PC-3 (cell line): ENCODE data around the gene CEACAM21. TPM values are rescaled to one million over a fixed set of nuclear protein-coding genes. Genes with fewer than 3 reads are reported as not detected.

Experiments used
- ATAC-seq: fragments of 200-7000 bp; cut with Tn5 transposase; 2 replicates; pipeline ENCODE4 v1.9.1; 2020; ENCODE audit warnings: mild to moderate bottlenecking, moderate library complexity
- BruUV-seq: library from RNA; stranded (reverse); fragments of 400-500 nt; replicated peaks from 2 replicates; lab custom pipeline; 2021; lab: Mats Ljungman, UMichigan
- CTCF ChIA-PET: fragments of 300-600 bp; sonication (Branson Sonifier 250); formaldehyde crosslinking; loops from one replicate; lab custom pipeline; 2022; ENCODE audit warnings: antibody characterized with exemption; lab: Charles Lee
- POLR2A ChIA-PET: fragments of 300-600 bp; sonication (Branson Sonifier 250); formaldehyde crosslinking; loops from one replicate; lab custom pipeline; 2022; ENCODE audit warnings: antibody characterized with exemption; ENCODE audit not compliant: unreplicated experiment; lab: Charles Lee
- DNase-seq: peaks from one replicate; pipeline ENCODE4 v3.0.0-alpha.2; 2015
- H2AFZ ChIP-seq: fragments of 300-600 bp; sonication (generic); 2 replicates; pipeline ENCODE4 v1.6.0; 2016; ENCODE audit warnings: antibody characterized with exemption, low read length
- H3F3A ChIP-seq: fragments of 300-600 bp; sonication (generic); one replicate; pipeline ENCODE4 v1.6.0; 2017; ENCODE audit warnings: antibody characterized with exemption, low read length, control low read depth, mild to moderate bottlenecking; ENCODE audit not compliant: unreplicated experiment
- H3K27ac ChIP-seq: fragments of 300-600 bp; sonication (generic); 2 replicates; pipeline ENCODE4 v1.5.1; 2016; ENCODE audit warnings: mild to moderate bottlenecking, low read length
- H3K27me3 ChIP-seq: fragments of 300-600 bp; sonication (generic); 2 replicates; pipeline ENCODE4 v1.6.1; 2016; ENCODE audit warnings: low read length, mixed read lengths
- H3K36me3 ChIP-seq: fragments of 300-600 bp; sonication (generic); 2 replicates; pipeline ENCODE4 v1.6.1; 2016; ENCODE audit warnings: low read depth, mixed run types, low read length, mixed read lengths
- H3K4me1 ChIP-seq: fragments of 300-600 bp; sonication (generic); 2 replicates; pipeline ENCODE4 v1.5.1; 2016; ENCODE audit warnings: low read length; ENCODE audit not compliant: insufficient read depth
- H3K4me2 ChIP-seq: fragments of 300-600 bp; sonication (generic); 2 replicates; pipeline ENCODE4 v1.6.0; 2016; ENCODE audit warnings: low read length
- H3K4me3 ChIP-seq: fragments of 300-600 bp; sonication (generic); 2 replicates; pipeline ENCODE4 v1.5.1; 2016; ENCODE audit warnings: mild to moderate bottlenecking, low read length, mixed read lengths
- H3K79me2 ChIP-seq: fragments of 300-600 bp; sonication (generic); 2 replicates; pipeline ENCODE4 v1.6.1; 2017; ENCODE audit warnings: low read length, mixed read lengths
- H3K9ac ChIP-seq: fragments of 300-600 bp; sonication (generic); 2 replicates; pipeline ENCODE4 v1.6.0; 2016; ENCODE audit warnings: mild to moderate bottlenecking, low read length
- H3K9me2 ChIP-seq: fragments of 300-600 bp; sonication (generic); replicated peaks from 2 replicates; pipeline ENCODE4 v1.6.1; 2016; ENCODE audit warnings: mixed run types, low read length, mixed read lengths
- H3K9me3 ChIP-seq: fragments of 300-600 bp; sonication (generic); 2 replicates; pipeline ENCODE4 v1.6.1; 2016; ENCODE audit warnings: low read length, mixed read lengths
- H4K20me1 ChIP-seq: fragments of 300-600 bp; sonication (generic); 2 replicates; pipeline ENCODE4 v1.6.1; 2016; ENCODE audit warnings: low read length, mixed read lengths
- CTCF ChIP-seq: fragments of 300-600 bp; sonication (generic); conservative IDR thresholded peaks from 2 replicates; pipeline ENCODE4 v1.5.1; 2017; ENCODE audit warnings: antibody characterized with exemption, low read depth, mild to moderate bottlenecking, low read length
- EZH2 ChIP-seq: fragments of 300-600 bp; sonication (generic); IDR thresholded peaks from one replicate; pipeline ENCODE4 v1.6.1; 2017; ENCODE audit warnings: antibody characterized with exemption, mild to moderate bottlenecking, low read length; ENCODE audit not compliant: unreplicated experiment
- EZH2phosphoT487 ChIP-seq: fragments of 300-600 bp; sonication (generic); IDR thresholded peaks from 2 replicates; pipeline ENCODE4 v1.6.1; 2018; ENCODE audit warnings: mild to moderate bottlenecking, antibody characterized with exemption, low read length, borderline replicate concordance
- intact Hi-C: fragments of 100-400 bp; cut with micrococcal nuclease; formaldehyde crosslinking; loops from 2 replicates; pipeline ENCODE4 v1.9.0; 2023
- total RNA-seq: library from RNA; depleted of rRNA; stranded (reverse); fragments of >200 nt; gene quantifications from 2 replicates; pipeline ENCODE4 v1.2.3, GENCODE V29; 2014

Gene CEACAM21
- total RNA-seq, 1 experiment from 2014 or later, result not detected

GRCh38 chr19:41621654-41622053, 45.7 kb downstream of the CEACAM21 start:
- ATAC-seq, result no peak
- no peak for TF ChIP-seq EZH2
- Histone ChIP-seq H3K4me2 (no peak overlapping the region), H3K36me3 (no peaks in the 10 kb centered on the region), H4K20me1 (no peaks in the 10 kb centered on the region), H2AFZ (no peak overlapping the region), H3K27me3 (peaks cover 21% of the 10 kb centered on the region), H3F3A (no peaks in the 10 kb centered on the region), H3K79me2 (no peaks in the 10 kb centered on the region), H3K4me1 (no peaks in the 10 kb centered on the region), H3K9me3 (no peaks in the 10 kb centered on the region), H3K9ac (no peak overlapping the region), H3K9me2 (no peaks in the 10 kb centered on the region), H3K27ac (no peak overlapping the region), H3K4me3 (no peak overlapping the region)
- BruUV-seq, result no TSS peak
- no peak for DNase-seq
- ChIA-PET CTCF (no interaction called here), POLR2A (no interaction called here)
- intact Hi-C loops, result no loop called here

- Histone ChIP-seq H3K9ac (no peak overlapping the region), H3K27me3 (peaks cover 31% of the 10 kb centered on the region), H3K9me2 (no peaks in the 10 kb centered on the region), H2AFZ (no peak overlapping the region), H4K20me1 (no peaks in the 10 kb centered on the region), H3K79me2 (no peaks in the 10 kb centered on the region), H3K27ac (no peak overlapping the region), H3K9me3 (no peaks in the 10 kb centered on the region), H3K4me1 (no peaks in the 10 kb centered on the region), H3F3A (no peaks in the 10 kb centered on the region), H3K4me3 (no peak overlapping the region), H3K36me3 (no peaks in the 10 kb centered on the region), H3K4me2 (no peak overlapping the region)
- CTCF ChIA-PET, result interaction anchor here (0.5 kb wide), 1 partner anchor 78 kb away, joined by 3 read pairs; no protein-coding TSS in a partner anchor
- DNase-seq, result no peak
- TF ChIP-seq CTCF (no peak), EZH2 (no peak), EZH2phosphoT487 (no peak)
- intact Hi-C loops, result no loop called here
- BruUV-seq, result no TSS peak
- ATAC-seq, result no peak
- POLR2A ChIA-PET, result no interaction called here
Observed at GRCh38 chr19:41623360-41623759, 47.4 kb downstream of the CEACAM21 start.

GRCh38 chr19:41624515-41624914, 48.5 kb downstream of the CEACAM21 start:
- intact Hi-C loops, result no loop called here
- H3K4me1 ChIP-seq, result no peaks in the 10 kb centered on the region

More at GRCh38 chr19:41624515-41624914, 48.5 kb downstream of the CEACAM21 start:
- Histone ChIP-seq H3K27ac (no peak overlapping the region), H3K27me3 (peaks cover 31% of the 10 kb centered on the region), H3K36me3 (no peaks in the 10 kb centered on the region), H3K9me3 (no peaks in the 10 kb centered on the region), H3K79me2 (no peaks in the 10 kb centered on the region), H4K20me1 (no peaks in the 10 kb centered on the region), H3F3A (no peaks in the 10 kb centered on the region), H3K4me3 (no peak overlapping the region), H3K9ac (no peak overlapping the region), H3K9me2 (no peaks in the 10 kb centered on the region), H2AFZ (no peak overlapping the region), H3K4me2 (no peak overlapping the region)
- ATAC-seq (no peak), DNase-seq (no peak)
- ChIA-PET POLR2A (no interaction called here), CTCF (no interaction called here)
- TF ChIP-seq EZH2phosphoT487 (no peak), CTCF (no peak), EZH2 (no peak)
- BruUV-seq, result no TSS peak
